Inferior parietal cortex (tissue), 1 donor: Measurements from ENCODE around the gene SORBS1.

Experiments
- DNase-seq: peaks from one replicate; pipeline ENCODE4 v3.0.0-alpha.2; 2016; ENCODE audit errors: extremely low spot score

SORBS1 gene

GRCh38 chr10:95289921-95290421, 271.2 kb downstream of the SORBS1 start:
- DNase-seq: no peak

DNA sequence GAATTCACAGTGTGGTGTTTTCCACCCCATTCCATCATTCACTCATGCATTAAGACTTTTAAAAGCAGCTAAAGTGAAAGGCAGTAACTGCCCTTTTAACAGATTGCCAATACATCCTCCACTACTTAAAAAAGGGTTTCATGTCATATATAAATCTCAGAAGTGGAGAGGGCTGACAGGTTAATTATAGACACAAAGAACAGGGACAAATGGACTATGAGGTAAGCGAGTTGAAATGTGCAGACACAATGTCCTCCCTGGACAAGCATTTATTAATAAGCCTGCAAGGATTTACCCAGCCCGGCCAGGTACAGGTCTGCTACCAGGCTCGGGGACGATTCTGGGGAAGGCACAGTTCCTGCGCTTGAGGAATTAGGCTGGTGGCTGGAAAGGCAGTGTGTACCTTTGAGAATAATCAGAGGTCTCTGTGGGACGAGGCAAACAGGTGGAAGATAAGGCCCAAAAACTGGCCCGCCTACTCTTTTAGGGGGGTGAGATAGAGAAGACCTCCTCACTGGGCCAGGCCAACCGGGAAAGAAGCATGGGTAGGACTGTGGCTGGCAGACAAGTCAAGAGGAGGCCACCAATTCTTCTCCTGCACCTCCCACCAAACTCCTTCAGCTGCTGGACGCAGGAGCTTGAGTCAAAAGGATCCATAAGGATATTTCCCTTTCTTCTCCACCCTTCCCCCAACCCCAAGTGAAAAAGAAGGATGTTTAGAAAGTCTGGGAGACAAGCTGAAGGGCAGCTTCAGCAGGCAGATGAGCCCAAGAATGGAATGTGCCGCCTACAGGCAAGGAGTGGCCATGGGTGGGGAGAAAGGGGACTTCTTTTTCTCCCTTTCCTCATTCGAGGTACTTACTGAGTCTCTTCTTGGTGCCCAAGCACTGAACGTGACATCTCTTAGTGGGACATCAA, 271.9 kb downstream of the SORBS1 start:
- DNase-seq: no peak

DNA sequence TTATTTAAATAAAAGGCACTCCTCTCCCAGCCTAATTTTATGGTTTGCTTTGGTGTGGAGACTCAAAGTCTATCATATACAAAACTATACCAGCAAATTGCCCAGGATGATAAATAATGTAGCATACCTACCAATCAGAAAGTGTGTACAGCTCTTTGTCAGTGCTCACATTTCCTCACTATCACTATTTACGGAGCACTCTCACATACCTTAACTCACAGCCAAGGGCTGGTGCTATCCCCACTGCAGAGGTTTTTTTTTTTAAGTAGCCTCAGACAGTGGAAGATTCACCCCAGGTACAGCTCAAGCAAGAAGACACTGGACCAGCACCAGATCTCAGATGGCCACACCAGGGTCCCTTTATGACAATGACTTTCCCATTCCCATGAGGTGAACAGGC, 272.9 kb downstream of the SORBS1 start:
- DNase-seq: no peak

- DNase-seq: no peak
These were observed 273.9 kb downstream of the SORBS1 start for GRCh38 chr10:95287281-95287680.

GRCh38 chr10:95286707-95287106, 274.5 kb downstream of the SORBS1 start:
- no peak for DNase-seq

- DNase-seq: no peak
These were observed 275.6 kb downstream of the SORBS1 start for GRCh38 chr10:95285556-95285955.

DNA sequence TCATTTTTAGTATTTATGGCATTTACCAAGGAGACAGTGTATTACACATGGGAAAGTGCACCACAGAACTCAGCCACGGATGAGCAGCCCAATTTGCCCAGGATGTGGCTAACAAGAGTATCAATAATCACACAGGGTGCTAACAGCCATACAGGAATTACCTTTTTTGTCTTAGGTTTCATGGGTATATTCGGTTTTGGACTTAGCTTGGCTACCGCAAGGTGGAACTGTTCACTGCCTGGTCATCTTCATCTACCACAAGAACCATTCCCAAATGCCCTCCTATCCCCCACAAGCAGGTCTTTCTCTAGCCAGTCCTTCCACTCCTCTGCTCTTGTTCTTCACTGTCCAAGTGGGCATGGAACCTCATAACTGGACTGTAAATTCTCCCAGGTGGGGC, 276.4 kb downstream of the SORBS1 start:
- no peak for DNase-seq

DNA sequence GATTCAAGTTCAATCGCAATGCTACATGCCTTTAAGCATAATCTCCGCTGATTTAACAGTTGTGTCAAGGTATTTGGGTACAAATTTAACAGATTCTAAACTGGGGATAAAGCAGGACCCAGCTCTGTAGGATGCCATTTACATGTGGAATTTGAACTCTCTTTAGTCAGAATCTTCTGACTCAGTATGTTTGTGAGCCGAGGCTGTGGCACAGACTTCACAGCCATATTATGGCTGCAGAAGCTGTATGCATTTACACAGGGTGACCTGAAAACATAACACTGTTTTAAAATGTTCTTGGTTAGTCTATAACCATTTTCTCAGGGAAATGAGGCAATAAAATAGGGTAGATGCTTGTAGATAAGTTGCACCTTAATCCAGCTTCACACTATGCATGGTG, 279.1 kb downstream of the SORBS1 start:
- DNase-seq: no peak

DNA sequence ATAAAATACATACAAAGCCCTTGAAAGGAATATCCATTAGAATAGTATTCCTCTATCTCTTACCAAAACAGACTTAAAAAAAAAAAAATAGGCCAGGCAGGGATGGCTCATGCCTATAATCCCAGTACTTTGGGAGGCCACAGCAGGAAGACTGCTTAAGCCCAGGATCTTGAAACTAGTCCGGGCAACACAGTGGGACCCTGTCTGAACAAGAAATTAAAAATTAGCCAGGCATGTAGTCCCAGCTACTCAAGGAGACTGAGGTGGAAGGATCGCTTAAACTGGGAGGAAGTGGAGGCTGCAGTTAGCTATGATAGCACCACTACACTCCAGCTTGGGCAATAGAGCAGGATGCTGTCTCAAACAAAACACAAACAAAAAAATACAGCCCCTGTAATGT, 280.0 kb downstream of the SORBS1 start:
- DNase-seq: no peak

GRCh38 chr10:95280637-95281036, 280.5 kb downstream of the SORBS1 start:
- DNase-seq: no peak

- no peak for DNase-seq
These were observed 281.9 kb downstream of the SORBS1 start for GRCh38 chr10:95279042-95279820.

DNA sequence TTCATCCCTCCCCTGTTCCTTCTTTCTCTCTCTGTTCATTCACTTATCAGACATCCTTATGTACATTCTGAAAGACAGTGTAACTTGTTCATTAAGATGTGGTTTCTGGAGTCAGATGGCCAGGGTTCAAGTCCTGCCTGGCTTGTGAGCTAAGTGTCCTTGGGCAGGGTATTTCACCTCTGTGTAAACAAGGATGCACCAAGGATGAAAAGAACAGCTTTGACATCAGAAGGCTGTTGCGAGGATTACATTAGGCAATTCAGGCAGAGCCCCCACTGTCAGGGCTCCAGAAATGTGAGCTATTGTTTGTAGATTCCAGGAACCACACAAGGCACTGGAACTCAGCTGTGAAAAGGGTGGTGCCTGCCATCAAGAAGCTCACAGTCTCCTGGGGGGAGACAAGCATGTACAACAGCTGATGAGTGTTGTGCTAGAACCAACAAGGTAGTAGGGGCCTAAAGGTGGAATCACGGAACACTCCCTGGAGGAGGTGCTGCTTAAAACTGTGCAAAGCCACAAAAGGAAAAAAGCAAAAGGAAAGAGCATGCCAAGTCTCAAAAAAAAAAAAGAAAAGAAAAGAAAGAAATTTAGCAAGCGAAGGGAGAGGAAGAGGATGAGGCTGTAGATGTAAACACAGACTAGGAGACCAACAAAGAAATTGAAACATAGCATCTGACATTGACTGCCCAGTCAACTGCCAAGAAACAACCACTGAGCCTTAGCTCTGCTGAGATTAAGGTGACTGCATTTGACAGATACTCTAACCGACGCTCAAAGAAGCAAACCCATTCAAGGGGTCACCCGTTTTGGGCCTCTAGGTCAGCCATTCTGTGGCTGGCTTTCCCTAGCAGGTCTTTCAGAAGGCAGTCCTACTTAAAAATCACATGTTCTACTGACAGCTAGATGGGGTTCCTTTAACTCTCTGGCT, 282.8 kb downstream of the SORBS1 start:
- no peak for DNase-seq

DNA sequence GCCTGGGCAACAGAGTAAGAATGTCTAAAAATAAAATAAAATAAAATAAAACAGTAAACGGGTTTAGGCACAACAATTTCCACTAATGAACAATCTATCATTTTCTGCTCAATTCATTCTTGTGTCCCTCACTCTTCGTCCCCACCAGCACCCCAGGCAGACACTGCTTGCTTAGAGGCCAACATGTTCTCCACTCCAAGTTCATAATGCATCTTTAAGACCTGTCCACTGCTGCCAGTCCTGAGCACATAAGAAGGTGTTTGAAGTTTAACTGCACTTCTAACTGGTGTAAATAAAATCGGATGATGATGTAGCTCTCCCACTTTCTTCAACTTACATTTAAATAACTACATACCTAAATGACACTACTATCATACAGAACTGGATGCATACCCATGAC, 283.6 kb downstream of the SORBS1 start:
- no peak for DNase-seq

DNA sequence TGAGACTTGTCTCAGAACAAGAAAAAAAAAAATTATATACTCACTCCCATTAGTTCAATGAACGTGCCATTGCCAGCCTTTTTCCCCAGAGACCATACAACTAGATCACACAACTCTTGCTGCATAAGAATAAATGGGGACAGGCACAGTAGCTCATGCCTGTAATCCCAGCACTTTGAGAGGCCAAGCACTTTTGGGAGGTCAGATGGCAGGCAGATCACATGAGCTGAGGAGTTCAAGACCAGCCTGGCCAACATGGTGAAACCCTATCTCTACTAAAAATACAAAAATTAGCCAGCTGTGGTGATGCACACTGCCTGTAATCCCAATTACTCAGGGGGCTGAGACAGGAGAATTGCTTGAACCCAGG, 284.0 kb downstream of the SORBS1 start:
- DNase-seq: no peak

GRCh38 chr10:95276367-95277200, 284.6 kb downstream of the SORBS1 start:
- no peak for DNase-seq

- DNase-seq: no peak
These were observed 285.3 kb downstream of the SORBS1 start for GRCh38 chr10:95275726-95276366.

DNA sequence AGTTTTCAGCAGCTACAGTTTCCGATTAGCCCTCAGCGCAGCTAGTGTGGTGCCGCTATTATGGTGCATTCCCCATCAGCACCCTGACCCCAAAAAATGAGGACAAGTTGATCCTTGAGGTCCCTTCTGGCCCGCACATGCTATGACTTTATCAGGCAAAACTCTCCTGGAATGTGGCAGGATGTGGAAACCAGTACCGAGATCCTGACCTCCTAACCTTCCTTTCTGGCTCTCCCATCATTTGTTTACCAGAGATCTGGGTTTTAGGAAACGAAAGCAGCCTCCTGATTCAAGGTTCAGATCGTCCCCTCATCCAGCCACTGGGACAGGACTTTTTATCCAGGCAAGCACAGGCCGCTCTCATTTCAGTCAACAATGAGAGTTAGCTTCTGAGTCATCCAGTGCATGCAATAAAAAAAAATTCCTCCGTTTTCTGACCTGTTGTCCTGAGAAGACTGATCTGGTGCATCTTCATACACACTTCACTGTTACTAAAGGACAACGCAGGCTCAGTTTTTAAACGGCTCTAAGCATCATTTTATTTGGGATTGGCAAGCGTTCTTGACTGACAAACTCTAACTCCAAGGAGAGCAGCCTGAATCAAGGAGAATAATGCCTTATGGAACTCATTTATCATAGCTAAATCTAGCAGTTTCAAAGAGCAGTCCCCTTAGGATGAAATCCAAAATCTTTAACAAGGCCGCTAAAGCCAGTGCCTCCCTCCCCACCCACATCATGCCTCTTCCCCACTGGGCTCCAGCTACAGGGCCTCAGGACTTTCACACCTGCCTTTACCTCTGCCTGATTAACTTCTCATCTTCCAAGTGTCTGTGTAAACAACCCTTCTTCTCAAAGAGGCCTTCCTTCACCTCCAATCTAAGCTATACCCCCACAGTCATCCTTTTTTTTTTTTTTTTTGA, 287.5 kb downstream of the SORBS1 start:
- no peak for DNase-seq

DNA sequence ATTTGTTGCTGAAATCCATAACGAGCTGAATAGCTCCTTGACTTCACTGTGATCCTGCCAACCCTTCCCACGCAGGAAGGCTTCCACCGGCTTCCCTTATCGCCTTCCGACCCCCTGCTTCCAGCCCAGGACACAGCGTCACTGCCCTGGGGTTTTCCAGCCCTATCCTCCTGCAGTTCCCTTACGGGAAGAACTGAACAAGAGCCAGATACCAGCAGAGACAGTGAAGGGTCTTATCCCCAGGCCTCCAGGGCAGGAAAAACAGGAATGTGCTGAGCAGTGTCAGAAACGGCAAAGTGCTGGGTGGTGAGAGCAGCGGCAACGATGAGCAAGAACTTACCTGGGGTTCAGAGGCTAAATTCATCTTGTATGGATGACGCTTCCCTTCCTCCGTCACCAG, 292.7 kb downstream of the SORBS1 start:
- no peak for DNase-seq

DNA sequence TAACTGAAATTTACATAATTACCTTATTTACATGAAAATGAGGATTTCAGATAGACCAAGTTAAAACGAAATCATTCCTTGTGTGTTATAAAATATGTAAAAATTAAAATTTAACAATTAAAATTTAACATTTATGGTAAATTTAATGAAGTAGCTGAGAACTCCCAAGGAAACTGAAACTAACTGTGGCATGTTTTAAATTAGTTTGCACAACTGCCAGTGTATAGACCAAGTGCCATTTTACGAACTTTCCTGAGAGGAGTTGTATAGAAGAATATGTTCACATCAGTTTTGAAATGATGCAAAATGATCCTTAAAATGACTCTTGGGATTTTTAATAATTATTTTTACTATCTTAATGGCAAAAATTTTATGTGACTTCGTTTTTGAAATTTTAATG, 293.9 kb downstream of the SORBS1 start:
- no peak for DNase-seq
